ENCODE data around the gene DAPK2.
A peak's percentile ranks its signal among the peaks of the same experiment; 100 is the strongest.

DNA sequence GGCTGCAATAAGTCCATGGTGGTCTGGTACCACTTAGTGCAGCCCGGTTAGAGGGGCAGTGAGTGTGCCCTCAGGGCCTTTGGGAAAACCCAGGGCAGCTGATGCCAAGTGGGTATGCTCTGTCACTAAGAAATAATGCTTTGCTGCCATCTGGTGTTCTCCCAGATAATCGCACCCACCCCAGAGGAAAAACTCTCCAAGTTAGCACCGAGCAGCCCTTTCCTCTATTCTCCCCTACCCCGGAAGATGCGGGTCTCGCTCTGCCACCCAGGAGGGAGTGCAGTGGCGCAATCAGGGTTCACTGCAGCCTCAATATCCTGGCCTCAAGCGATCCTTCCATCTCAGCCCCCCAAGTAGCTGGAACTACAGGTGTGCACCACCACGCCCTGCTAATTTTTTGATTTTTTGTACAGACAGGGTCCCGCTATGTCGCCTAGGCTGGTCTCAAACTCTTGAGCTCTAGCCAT lies 21.3 kb upstream of the DAPK2 start:
- TF ChIP-seq, protein P1, sequence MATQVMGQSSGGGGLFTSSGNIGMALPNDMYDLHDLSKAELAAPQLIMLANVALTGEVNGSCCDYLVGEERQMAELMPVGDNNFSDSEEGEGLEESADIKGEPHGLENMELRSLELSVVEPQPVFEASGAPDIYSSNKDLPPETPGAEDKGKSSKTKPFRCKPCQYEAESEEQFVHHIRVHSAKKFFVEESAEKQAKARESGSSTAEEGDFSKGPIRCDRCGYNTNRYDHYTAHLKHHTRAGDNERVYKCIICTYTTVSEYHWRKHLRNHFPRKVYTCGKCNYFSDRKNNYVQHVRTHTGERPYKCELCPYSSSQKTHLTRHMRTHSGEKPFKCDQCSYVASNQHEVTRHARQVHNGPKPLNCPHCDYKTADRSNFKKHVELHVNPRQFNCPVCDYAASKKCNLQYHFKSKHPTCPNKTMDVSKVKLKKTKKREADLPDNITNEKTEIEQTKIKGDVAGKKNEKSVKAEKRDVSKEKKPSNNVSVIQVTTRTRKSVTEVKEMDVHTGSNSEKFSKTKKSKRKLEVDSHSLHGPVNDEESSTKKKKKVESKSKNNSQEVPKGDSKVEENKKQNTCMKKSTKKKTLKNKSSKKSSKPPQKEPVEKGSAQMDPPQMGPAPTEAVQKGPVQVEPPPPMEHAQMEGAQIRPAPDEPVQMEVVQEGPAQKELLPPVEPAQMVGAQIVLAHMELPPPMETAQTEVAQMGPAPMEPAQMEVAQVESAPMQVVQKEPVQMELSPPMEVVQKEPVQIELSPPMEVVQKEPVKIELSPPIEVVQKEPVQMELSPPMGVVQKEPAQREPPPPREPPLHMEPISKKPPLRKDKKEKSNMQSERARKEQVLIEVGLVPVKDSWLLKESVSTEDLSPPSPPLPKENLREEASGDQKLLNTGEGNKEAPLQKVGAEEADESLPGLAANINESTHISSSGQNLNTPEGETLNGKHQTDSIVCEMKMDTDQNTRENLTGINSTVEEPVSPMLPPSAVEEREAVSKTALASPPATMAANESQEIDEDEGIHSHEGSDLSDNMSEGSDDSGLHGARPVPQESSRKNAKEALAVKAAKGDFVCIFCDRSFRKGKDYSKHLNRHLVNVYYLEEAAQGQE (IDR thresholded peaks at IDR 0.05; ENCODE audit: insufficient replicate concordance, low read depth) = no peak
- TF ChIP-seq, protein P2, sequence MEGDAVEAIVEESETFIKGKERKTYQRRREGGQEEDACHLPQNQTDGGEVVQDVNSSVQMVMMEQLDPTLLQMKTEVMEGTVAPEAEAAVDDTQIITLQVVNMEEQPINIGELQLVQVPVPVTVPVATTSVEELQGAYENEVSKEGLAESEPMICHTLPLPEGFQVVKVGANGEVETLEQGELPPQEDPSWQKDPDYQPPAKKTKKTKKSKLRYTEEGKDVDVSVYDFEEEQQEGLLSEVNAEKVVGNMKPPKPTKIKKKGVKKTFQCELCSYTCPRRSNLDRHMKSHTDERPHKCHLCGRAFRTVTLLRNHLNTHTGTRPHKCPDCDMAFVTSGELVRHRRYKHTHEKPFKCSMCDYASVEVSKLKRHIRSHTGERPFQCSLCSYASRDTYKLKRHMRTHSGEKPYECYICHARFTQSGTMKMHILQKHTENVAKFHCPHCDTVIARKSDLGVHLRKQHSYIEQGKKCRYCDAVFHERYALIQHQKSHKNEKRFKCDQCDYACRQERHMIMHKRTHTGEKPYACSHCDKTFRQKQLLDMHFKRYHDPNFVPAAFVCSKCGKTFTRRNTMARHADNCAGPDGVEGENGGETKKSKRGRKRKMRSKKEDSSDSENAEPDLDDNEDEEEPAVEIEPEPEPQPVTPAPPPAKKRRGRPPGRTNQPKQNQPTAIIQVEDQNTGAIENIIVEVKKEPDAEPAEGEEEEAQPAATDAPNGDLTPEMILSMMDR (IDR thresholded peaks at IDR 0.05; ENCODE audit: insufficient read depth, low read length) = peak; percentile 83
- TF ChIP-seq POLR2AphosphoS5 (IDR thresholded peaks at IDR 0.05; ENCODE audit: low read depth) (no peak), GABPA (IDR thresholded peaks at IDR 0.05; ENCODE audit: low read depth) (no peak)

Data from HL-60 (cell line).